ENCODE measurements around the gene UGT1A10.

- no peak for TF ChIP-seq CTCF (conservative IDR thresholded peaks at IDR 0.05; ENCODE audit: low read length)
- no peak for TF ChIP-seq EZH2phosphoT487 (IDR thresholded peaks at IDR 0.05; ENCODE audit: borderline replicate concordance)
These were observed 182.7 kb downstream of the UGT1A10 start for GRCh38 chr2:233818639-233819621.

All from Loucy (cell line).